NCI-H2196 (cell line): ENCODE measurements around the gene NFX1.
A peak's percentile ranks its signal among the peaks of the same experiment; 100 is the strongest.
"Not testable (repeated sequence)": the region's sequence is repeated elsewhere in the genome, so short reads cannot be mapped to it uniquely, and the experiment has no call there.

ENCODE experiments used
- DNase-seq: peaks from one replicate; lab custom pipeline; 2025; ENCODE audit not compliant: unreplicated experiment; lab: John Stamatoyannopoulos, UW

The NFX1 gene

GRCh38 chr9:33385979-33386640, 95.8 kb downstream of the NFX1 start:
- not testable (repeated sequence) for DNase-seq

- DNase-seq, result not testable (repeated sequence)
Observed at GRCh38 chr9:33386641-33386996, 96.3 kb downstream of the NFX1 start.

GRCh38 chr9:33386998-33387397, 96.7 kb downstream of the NFX1 start:
- DNase-seq, result not testable (repeated sequence)

- DNase-seq, result no peak
Observed at GRCh38 chr9:33388110-33388994, 98.0 kb downstream of the NFX1 start.

GRCh38 chr9:33391111-33391771, 100.9 kb downstream of the NFX1 start:
- DNase-seq, result peak; percentile 57

- DNase-seq, result not testable (repeated sequence)
Observed at GRCh38 chr9:33392591-33393021, 102.3 kb downstream of the NFX1 start.

- DNase-seq, result peak; percentile 40
Observed at GRCh38 chr9:33393581-33393980, 103.3 kb downstream of the NFX1 start.

GRCh38 chr9:33393986-33394385, 103.7 kb downstream of the NFX1 start:
- not testable (repeated sequence) for DNase-seq

- DNase-seq, result not testable (repeated sequence)
Observed at GRCh38 chr9:33395159-33395879, 105.0 kb downstream of the NFX1 start.

- not testable (repeated sequence) for DNase-seq
Observed at GRCh38 chr9:33397801-33398200, 107.5 kb downstream of the NFX1 start.

GRCh38 chr9:33399047-33399446, 108.7 kb downstream of the NFX1 start:
- DNase-seq, result not testable (repeated sequence)

GRCh38 chr9:33401809-33402208, 111.5 kb downstream of the NFX1 start:
- not testable (repeated sequence) for DNase-seq

GRCh38 chr9:33402371-33402770, 112.1 kb downstream of the NFX1 start, which contains the start of gene AQP7:
Gene AQP7, minus strand, starts transcription at chr9:33402568. Its CDS starts 1,306 bp downstream, at chr9:33401262.
- not testable (repeated sequence) for DNase-seq

- DNase-seq, result no peak
Observed at GRCh38 chr9:33403941-33404787, 113.8 kb downstream of the NFX1 start.

GRCh38 chr9:33404788-33405362, 114.6 kb downstream of the NFX1 start:
- DNase-seq, result no peak

GRCh38 chr9:33407061-33407460, 116.7 kb downstream of the NFX1 start:
- DNase-seq, result no peak

GRCh38 chr9:33408087-33408486, 117.8 kb downstream of the NFX1 start:
- no peak for DNase-seq

GRCh38 chr9:33414268-33414667, 124.0 kb downstream of the NFX1 start:
- DNase-seq, result no peak

GRCh38 chr9:33414889-33415500, 124.7 kb downstream of the NFX1 start:
- DNase-seq, result no peak
